Measurements from ENCODE around the gene MBD3L2B.

MBD3L2B gene

DNA sequence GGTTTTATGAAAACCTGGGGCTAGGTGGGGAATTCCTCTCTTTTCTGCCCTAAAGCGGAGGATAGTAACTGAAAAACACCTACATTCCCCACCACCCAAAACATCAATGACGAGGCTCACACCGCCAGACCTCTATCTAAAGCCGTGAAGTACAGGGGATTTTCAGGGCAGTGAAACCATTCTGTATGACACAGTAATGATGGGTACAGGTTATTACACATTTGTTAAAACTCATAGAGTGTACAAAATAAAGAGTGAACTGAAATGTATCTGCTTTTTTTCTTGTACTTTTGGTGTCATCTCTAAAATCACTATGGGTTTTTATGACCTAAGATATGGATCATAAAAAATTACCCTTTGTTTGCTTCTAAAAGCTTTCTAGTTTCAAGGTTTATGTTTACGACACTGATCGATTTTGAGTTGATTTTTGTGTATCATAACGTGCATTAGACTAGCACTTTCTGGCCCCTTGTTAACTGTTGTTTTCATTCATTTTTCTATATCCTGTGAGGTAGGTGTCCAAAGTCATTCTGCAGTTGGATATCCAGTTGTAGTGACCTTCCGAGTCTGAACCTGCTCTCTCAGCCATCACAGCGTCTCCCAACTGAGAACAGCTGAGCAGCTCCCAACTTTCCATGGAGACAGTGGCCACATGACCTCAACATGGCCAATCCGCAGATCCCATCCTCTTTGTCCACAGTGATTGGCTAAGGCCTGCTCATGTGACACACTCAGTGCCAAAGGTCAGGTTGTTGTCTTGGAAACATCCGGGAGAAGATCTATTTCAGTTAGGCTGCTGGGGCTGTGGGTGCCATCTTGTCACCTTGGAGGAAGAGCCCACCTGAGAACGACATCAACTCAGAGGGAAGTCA, 10.3 kb downstream of the MBD3L2B start:
- peak; percentile 48 for DNase-seq

DNA sequence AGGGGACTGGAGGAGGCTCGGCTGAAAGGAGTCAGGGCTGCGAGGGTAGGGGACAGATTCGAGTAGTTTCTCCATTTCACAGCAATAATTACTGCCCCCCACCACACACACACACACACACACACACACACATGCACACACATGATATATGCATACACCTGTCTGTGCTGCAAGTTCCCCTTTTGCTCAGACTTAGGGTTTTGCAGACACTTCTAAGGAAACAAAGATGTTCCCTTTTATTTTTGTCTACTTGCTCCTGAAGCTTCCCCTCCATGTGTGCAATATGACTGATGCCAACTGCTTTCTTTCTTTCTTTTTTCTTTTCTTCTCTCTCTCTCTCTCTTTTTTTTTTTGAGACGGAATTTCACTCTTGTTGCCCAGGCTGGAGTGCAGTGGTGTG, 13.4 kb downstream of the MBD3L2B start:
- no peak for DNase-seq

DNA sequence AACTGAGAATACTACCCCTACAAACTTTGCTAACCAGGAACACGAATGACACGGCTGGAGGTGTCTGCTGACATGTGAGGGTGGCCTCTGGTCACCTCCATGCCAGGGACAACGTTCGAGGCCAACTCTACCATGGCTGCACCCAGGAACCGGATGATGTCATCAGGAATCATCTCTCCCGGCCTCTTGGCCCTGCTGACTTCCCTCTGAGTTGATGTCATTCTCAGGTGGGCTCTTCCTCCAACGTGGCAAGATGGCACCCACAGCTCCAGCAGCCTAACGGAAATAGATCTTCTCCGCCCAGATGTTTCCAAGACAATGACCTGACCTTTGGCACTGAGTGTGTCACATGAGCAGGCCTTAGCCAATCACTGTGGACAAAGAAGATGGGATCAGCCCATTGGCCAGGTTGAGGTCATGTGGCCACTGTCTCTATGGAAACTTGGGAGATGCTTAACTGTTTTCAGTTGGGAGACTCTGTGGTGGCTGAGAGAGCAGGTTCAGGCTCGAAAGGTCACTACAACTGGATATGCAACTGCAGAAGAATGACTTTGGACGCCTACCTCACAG, 15.0 kb downstream of the MBD3L2B start:
- DNase-seq = no peak

DNA sequence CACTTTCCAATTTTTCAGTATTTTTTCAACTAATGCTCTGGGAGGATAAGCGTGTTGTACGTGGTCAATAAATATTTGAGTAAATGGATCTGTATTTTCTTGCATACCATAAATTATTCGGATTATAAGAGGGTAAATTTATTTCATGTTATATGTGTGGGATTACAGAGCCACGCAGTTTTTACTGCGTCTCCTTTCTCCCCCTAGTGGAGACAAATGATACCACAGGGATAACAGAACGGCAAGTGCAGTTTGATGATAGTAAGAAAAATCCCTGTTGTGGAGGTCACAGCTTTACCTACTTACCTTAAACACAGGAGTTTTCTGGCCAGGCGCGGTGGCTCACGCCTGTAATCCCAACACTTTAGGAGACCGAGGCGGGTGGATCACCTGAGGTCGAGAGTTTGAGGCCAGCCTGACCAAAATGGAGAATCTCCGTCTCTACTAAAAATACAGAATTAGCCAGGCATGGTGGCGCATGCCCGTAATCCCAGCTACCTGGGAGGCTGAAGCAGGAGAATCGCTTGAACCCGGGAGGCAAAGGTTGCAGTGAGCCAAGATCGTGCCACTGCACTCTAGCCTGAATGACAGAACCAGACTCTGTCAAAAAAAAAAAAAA, 16.8 kb downstream of the MBD3L2B start:
- no peak for DNase-seq

DNA sequence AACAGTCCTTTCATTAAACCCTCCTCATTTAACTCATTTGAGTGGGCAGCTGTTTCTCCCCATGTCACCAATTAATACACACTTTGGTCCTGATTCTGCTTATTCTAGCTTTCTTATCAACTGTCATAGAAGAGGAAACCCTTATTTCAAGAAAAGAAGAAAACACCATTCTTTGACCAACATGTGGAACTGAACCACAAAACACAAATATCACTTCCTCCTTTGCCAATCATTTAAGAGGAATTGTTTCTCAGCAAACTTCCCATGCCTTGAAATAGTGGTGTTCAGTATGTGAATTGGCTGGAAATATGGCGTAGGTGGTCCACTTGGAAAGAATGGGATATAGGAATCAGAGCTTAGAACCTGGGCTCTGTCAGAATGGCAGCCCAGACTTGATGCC, 20.4 kb downstream of the MBD3L2B start:
- DNase-seq = no peak

DNA sequence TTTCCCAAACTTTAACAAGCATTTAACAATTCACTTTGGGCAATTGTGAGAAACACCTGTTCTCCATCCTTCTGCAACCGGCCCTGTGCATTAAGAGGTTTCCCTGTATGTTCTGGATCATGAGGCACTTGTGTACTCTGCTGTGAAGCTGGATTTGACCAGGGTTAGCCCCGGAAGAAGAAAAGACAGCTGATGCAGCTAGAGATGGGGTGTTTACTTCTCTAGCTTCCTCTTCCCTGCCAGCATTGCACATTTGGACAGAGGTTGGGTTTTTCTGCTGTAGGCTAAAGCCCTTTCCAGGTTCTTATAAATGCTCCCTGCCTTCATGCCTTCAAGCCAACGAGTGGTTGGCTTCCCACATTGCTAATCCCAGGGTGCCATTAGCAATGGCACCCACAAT, 20.9 kb downstream of the MBD3L2B start:
- no peak for DNase-seq

DNA sequence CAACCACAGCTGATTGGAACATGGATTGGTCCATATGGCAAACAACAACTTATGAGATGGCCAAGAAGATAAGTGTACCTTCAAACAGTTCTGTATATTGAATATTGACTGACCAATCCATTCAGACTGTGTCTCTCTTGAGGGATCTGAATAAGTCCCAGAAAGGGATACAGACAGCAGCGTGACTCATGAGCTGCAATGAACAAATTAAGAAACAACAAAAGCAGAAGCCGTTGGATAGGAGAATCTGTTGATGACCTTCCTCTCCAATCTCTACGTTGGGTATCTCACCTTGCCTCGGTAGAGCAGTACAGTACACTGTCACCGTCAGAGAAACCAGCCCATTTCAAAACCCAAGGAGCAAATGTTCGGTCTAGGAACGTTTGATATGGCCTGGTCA, 21.3 kb downstream of the MBD3L2B start:
- no peak for DNase-seq

DNA sequence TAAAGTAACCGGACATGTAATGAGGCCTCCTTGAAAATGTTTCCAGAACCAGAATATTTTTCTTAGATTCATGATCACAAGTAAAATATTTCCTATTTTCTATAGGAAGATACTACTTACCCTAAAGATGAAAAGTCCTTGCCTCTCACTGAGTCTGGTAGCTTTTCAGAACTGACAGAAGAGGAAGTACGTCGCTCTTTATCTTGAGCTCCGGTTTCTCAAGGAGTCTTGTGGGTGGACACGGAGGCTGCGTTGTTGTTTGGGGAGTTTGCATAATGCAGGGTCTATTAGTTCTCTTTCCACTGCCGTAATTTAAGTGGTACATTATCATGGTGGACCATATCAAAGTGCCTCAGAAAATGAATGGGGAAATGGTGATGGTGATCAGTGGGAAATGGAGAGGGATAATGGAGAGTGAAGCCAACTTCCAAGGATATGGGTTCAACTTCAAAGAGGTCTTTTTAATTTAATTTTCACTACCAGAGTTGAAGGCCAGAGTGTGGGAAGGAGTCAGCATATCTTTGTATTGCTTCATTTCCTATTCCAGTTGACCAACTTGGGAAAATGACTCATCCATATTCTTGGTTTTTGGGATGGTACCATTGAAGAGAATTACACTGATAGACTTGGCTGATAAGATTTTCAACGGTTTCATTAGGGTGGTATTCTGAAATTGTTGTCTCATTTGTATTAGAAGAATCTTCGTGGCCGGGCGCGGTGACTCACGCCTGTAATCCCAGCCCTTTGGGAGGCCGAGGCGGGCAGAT, 23.4 kb downstream of the MBD3L2B start:
- no peak for DNase-seq

DNA sequence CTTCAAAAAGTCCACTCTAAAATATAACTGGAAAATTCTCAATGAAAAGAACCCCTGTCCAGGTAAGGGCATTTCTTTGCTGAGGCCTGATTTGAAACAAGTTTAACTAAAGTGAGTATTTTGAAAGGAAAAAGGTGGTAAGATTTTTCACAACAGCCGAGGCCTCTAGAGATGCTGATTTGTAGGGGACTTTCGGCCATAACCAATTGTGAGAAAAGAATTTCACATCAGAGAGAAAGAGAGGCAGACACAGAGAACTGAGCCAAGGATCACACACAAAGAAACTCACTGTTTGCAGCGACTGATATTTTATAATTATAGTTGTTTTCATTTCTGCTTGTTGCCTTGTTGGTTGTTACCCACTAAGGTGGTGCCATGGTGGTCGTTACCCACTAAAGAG, 24.4 kb downstream of the MBD3L2B start:
- DNase-seq = no peak

DNA sequence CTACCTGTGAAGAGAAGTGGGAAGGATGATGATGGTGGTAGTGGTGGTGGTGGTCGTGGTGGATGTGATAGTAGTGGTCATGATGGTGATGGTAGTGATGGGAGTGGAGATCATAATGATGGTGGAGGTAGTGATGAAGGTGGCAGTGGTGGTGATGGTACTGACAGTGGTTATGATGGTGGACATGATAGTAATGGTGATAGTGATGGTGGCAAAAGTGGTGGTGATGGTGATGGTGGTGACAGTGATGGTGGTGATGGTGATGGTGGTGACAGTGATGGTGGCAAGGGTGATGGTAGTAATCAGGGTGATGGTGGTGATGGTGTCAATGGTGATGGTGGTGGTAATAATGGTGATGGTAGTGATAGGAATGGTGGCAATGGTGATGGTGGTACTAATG, 26.2 kb downstream of the MBD3L2B start:
- no peak for DNase-seq

DNA sequence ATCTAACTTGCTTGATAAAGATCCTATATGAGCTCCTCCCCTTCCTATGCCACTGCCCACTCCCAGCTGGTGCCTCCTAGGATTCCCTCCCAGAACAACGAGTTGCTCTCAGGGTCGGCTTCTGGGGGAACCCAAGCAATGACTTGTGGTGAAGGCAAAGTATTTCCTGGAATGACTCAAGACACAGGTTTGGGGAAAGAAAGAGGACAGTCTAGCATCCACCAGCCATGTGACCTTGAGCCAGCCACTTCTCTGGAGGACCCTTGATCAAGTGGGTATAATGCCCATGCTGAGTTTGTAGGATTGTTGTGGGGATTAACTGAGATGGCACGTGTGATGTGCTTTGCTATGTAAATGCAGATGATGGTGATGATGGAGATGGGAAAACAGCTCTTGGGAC, 33.0 kb downstream of the MBD3L2B start:
- no peak for DNase-seq

DNA sequence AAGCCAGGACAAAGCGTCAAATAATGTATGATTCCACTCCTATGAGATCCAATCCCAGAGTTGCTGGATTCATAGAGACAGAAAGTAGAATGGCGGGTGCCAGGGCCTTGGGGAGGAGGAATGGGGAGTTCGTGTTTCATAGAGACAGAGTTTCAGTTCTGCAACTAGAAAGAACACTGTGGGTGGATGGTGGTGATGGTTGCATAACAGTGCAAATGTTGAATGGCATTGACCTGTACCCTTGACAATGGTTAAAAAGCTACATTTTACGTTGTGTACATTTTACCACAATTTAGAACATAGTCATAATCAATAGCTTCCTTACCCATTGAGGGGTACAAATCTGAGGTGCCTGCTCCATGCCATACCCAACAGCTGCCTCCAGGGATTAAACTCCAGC, 33.4 kb downstream of the MBD3L2B start:
- DNase-seq = no peak

DNA sequence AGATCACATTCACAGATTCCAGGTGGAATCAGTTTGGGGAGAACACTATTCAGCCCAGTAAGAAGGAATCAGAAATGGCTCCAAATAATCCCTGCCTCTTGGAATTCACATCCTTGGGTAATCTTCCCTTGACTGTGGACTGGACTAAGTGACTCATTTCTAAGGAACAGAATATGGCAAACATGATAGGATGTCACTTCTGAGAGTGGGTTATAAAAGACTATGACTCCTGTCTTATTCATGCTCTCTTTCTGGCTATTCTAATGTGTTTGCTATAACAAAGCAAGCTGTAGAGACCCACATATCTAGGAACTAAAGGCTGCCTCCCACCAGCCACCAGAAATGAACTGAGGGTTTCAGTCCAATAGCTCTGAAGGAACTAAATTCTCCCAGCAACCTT, 37.8 kb downstream of the MBD3L2B start:
- no peak for DNase-seq

DNA sequence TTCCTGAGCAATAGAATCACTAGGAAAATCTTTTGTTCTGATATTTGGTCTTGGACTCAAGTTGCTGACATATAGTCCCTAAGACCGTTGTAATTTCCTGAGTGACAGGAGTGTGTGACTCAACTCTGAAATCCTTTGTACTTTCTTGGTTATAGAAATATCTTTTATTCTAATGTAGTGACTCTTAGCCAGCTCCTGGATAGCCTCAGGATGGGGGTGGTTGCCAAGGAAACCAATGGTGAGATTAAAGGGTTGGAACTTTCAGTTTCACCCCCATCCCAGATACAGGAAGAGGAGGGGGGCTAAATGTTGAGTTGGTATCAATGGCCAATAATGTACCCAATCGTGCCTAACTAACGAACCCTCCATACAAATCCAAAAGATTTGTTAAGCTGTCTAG, 41.8 kb downstream of the MBD3L2B start:
- peak; percentile 25 for DNase-seq

DNA sequence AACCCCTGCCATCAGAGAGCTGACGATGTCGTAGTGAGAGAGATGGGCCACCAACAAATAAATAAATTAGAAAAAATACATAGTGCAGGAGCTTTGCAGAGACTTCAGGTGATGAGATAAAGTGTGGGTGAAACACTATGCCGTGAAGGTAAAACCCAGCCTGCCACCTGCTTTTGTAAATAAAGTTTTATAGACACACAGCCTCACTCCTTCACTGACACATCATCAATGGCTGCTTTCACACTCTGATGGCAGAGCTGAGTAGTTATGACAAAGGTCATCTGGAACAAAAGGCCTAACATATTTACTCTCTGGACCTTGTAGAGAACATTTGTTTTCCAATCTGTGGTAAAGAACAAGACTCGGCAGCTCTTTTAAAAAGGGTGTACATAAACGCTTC, 45.0 kb downstream of the MBD3L2B start:
- DNase-seq = no peak

DNA sequence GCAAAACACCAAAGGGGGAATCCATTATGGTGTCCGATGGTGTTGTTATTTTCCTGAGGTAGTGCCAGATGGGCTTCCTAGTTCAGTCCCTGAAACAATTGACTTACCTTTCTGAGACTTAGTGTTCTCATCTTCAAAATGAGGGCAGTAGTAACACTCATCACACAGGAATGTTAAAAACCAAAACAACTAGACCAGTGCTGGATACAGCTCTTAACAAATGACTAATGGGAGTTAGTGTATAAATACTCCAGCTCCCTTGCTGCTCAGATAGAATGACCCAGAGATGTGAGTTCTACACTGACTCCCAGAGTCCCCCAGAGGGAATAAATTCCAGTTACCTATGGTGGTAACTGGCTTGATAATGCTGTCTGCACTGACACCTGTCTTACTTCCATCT, 49.9 kb downstream of the MBD3L2B start:
- no peak for DNase-seq

DNA sequence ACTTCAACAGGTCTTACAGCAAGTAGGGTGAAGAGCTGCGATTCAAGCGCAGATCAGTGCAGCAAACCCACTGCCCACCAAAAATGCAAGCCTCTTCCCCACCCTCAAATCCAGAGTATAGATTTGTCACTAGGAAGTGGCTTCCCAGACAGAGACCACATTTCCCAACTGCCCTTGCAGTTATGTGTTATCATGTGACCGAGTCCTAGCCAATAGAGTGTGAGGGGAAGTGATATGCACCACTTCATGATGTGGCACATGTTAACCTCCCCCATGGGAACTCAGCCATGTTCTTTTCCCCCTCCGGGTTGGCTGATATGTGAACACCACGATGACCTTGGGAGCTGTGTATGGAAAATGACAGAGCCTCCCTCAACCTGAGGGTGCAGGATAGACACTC, 50.8 kb downstream of the MBD3L2B start:
- DNase-seq = no peak

DNA sequence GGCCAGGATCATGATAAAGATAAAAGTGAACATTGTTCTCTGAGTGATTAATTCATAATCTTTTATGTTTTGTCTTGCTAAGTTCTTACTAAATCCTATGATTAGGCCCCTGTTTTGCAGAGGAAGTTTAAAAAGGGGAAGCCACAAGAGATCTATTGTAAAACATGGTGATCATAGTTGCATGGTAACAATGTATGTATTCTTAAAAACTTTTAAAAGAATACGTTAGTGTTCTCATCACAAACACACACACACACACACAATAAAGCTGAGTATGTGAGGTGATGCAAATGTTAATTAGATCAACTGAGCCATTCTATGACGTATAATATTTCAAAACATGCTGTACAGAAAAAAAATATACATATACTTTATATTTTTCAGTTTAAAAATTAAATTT, 51.2 kb downstream of the MBD3L2B start:
- no peak for DNase-seq

DNA sequence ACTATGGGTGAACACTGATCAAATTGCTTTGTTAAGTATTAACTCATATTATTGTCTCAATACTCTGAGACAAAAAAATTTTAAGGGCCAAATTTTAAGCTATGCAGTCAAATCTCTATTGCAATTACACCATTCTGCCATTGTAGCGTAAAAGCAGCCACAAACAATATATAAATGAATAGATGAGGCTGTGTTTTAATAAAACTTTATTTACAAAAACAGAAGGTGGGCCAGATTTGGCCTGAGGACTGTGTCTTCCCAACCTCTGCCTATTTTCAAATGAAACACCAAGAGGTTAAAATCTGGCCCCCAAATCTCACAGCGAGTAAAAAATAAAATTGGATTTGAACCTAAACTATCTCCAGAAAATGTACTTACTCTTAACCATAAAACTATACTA, 51.7 kb downstream of the MBD3L2B start:
- no peak for DNase-seq
